NCI-H82 treated with DMSO at 0.1 percent for 48 hours (cell line): Measurements from ENCODE around the gene FUT1.
"Not testable (repeated sequence)": the region's sequence is repeated elsewhere in the genome, so short reads cannot be mapped to it uniquely, and the experiment has no call there.

ENCODE experiments used
- DNase-seq: peaks from one replicate; lab custom pipeline; 2025; ENCODE audit not compliant: unreplicated experiment; lab: John Stamatoyannopoulos, UW

The FUT1 gene

GRCh38 chr19:48718711-48719231 lies 33.7 kb downstream of the FUT1 start:
- no peak for DNase-seq

- DNase-seq = not testable (repeated sequence)
Measured at GRCh38 chr19:48718106-48718505, 34.3 kb downstream of the FUT1 start.

GRCh38 chr19:48716562-48717291 lies 35.7 kb downstream of the FUT1 start:
- DNase-seq = no peak

- no peak for DNase-seq
Measured at GRCh38 chr19:48715681-48716171, 36.7 kb downstream of the FUT1 start.

GRCh38 chr19:48714759-48715675 lies 37.4 kb downstream of the FUT1 start:
- no peak for DNase-seq

GRCh38 chr19:48713864-48714755 lies 38.3 kb downstream of the FUT1 start:
- peak; percentile 100 for DNase-seq

- no peak for DNase-seq
Measured at GRCh38 chr19:48713041-48713863, 39.2 kb downstream of the FUT1 start.

- DNase-seq = no peak
Measured at GRCh38 chr19:48711106-48711662, 41.3 kb downstream of the FUT1 start.

- DNase-seq = no peak
Measured at GRCh38 chr19:48708471-48708870, 44.0 kb downstream of the FUT1 start.

GRCh38 chr19:48705431-48705830 lies 47.0 kb downstream of the FUT1 start:
- DNase-seq = peak; percentile 17

GRCh38 chr19:48703316-48703715 lies 49.1 kb downstream of the FUT1 start:
- no peak for DNase-seq

- DNase-seq = no peak
Measured at GRCh38 chr19:48702701-48703100, 49.7 kb downstream of the FUT1 start.

- no peak for DNase-seq
Measured at GRCh38 chr19:48698046-48698445, 54.4 kb downstream of the FUT1 start.
